ENCODE data around the gene TRPM3.

The TRPM3 gene

DNA sequence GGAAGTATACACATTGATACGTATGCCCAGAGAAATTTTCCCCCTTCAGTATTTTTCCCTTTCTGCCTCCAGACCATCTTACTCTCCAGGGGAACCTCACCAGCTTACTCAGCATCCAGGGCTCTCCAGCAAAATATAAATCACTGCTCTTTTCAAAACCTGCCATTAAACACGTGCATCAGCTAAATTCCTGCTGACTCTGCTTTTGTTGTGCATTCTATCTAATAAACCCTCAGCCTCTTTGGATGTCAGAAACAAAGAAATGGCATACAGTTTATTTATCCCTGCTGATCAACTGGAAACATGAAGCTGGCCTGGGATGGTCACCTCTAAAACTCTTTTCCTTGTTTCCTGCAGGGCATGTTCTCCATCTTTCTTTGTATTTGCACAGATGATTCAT lies 126.8 kb downstream of the TRPM3 start:
- H3K4me3 ChIP-seq (replicated peaks; ENCODE audit: low read depth, low read length) = no peak overlapping the region
- no peak for DNase-seq (ENCODE audit: low read depth)
- TF ChIP-seq, protein P1, sequence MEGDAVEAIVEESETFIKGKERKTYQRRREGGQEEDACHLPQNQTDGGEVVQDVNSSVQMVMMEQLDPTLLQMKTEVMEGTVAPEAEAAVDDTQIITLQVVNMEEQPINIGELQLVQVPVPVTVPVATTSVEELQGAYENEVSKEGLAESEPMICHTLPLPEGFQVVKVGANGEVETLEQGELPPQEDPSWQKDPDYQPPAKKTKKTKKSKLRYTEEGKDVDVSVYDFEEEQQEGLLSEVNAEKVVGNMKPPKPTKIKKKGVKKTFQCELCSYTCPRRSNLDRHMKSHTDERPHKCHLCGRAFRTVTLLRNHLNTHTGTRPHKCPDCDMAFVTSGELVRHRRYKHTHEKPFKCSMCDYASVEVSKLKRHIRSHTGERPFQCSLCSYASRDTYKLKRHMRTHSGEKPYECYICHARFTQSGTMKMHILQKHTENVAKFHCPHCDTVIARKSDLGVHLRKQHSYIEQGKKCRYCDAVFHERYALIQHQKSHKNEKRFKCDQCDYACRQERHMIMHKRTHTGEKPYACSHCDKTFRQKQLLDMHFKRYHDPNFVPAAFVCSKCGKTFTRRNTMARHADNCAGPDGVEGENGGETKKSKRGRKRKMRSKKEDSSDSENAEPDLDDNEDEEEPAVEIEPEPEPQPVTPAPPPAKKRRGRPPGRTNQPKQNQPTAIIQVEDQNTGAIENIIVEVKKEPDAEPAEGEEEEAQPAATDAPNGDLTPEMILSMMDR (IDR thresholded peaks at IDR 0.05; ENCODE audit: low read length, missing control alignments) = no peak

- TF ChIP-seq, protein P1 (IDR thresholded peaks at IDR 0.05; ENCODE audit: low read length, missing control alignments) = no peak
- no peak overlapping the region for H3K4me3 ChIP-seq (replicated peaks; ENCODE audit: low read depth, low read length)
- DNase-seq (ENCODE audit: low read depth) = no peak
Observed at GRCh38 chr9:70988551-70988950, 132.9 kb downstream of the TRPM3 start.

DNA sequence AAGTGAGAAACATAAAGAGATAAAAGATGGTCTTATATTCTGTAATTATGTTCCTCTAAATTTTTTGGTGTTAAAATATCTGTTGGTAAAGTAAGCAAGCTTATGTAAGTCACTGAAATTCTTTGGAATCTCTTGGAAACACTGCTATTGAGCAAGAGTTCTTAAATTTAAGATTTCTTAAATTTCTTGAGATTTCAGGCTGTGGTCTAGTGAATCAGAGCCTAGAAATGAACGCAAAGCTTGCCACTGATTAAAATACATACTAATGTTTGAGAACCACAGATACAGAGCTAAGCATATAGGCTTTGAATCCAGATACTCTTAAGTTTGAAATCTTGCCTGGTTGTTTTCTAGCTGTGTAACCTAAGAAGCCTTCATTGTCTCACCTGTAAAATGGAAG lies 133.4 kb downstream of the TRPM3 start:
- DNase-seq (ENCODE audit: low read depth) = peak; percentile 75

GRCh38 chr9:70986984-70987383 lies 134.4 kb downstream of the TRPM3 start:
- no peak for DNase-seq (ENCODE audit: low read depth)
- H3K4me3 ChIP-seq (replicated peaks; ENCODE audit: low read depth, low read length) = no peak overlapping the region
- TF ChIP-seq, protein P1 (IDR thresholded peaks at IDR 0.05; ENCODE audit: low read length, missing control alignments) = no peak

More for the DNA sequence above, 133.4 kb downstream of the TRPM3 start:
- H3K4me3 ChIP-seq (replicated peaks; ENCODE audit: low read depth, low read length) = no peak overlapping the region
- TF ChIP-seq, protein P1 (IDR thresholded peaks at IDR 0.05; ENCODE audit: low read length, missing control alignments) = no peak

GRCh38 chr9:70983723-70984295 lies 137.6 kb downstream of the TRPM3 start:
- no peak for DNase-seq (ENCODE audit: low read depth)
- TF ChIP-seq, protein P1 (IDR thresholded peaks at IDR 0.05; ENCODE audit: low read length, missing control alignments) = no peak
- H3K4me3 ChIP-seq (replicated peaks; ENCODE audit: low read depth, low read length) = no peak overlapping the region

GRCh38 chr9:70981312-70981711 lies 140.1 kb downstream of the TRPM3 start:
- DNase-seq (ENCODE audit: low read depth) = no peak
- TF ChIP-seq, protein P1 (IDR thresholded peaks at IDR 0.05; ENCODE audit: low read length, missing control alignments) = no peak
- H3K4me3 ChIP-seq (replicated peaks; ENCODE audit: low read depth, low read length) = no peak overlapping the region

DNA sequence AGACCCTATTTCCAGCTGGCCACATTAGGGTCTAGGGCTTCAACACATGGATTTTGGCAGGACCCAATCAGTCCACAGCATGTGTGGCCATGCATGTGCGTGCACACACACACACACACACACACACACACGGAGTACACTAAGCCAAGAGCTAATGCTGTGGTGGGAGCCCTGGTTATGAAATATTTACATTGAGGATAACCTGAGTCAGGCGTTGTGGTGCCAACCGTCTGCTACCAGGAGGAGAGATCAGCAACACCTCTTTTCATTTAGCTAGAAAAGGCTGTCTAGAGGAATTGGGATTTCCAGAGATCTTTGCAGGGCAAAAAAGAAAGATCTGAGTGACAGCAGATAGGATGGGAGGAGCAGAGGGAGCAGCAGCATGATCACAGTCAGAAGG lies 141.5 kb downstream of the TRPM3 start:
- peak; percentile 15 for DNase-seq (ENCODE audit: low read depth)

More for the DNA sequence above, 141.5 kb downstream of the TRPM3 start:
- TF ChIP-seq, protein P1 (IDR thresholded peaks at IDR 0.05; ENCODE audit: low read length, missing control alignments) = no peak
- H3K4me3 ChIP-seq (replicated peaks; ENCODE audit: low read depth, low read length) = no peak overlapping the region
